NCI-H2196 treated with DMSO at 0.1 percent for 48 hours (cell line): ENCODE measurements around the gene FUBP3.
"Not testable (repeated sequence)": the region's sequence is repeated elsewhere in the genome, so short reads cannot be mapped to it uniquely, and the experiment has no call there.

Experiments
- DNase-seq: peaks from one replicate; lab custom pipeline; 2025; ENCODE audit not compliant: unreplicated experiment; lab: John Stamatoyannopoulos, UW

Gene FUBP3

GRCh38 chr9:130680836-130681768, 101.7 kb downstream of the FUBP3 start:
- peak; percentile 75 for DNase-seq

- no peak for DNase-seq
These were observed 102.5 kb downstream of the FUBP3 start for GRCh38 chr9:130681769-130682420.

GRCh38 chr9:130682421-130683121, 103.2 kb downstream of the FUBP3 start:
- peak; percentile 77 for DNase-seq

GRCh38 chr9:130685104-130685503, 105.7 kb downstream of the FUBP3 start:
- DNase-seq = no peak

- DNase-seq = not testable (repeated sequence)
These were observed 106.6 kb downstream of the FUBP3 start for GRCh38 chr9:130685945-130686344.

GRCh38 chr9:130687615-130688014, 108.2 kb downstream of the FUBP3 start:
- DNase-seq = no peak
